SK-N-SH (cell line): ENCODE results near the gene GRM7. TPM values are rescaled to one million over a fixed set of nuclear protein-coding genes. Genes with fewer than 3 reads are reported as not detected.

Source experiments
- CTCF ChIA-PET: fragments of 300-600, 350-600 bp; formaldehyde crosslinking; extraction: SDS; loops from one replicate; lab custom pipeline; 2021; lab: Yijun Ruan, JAX
- POLR2A ChIA-PET: fragments of 350-600 bp; sonication (Branson Sonifier 250); formaldehyde crosslinking; extraction: SDS; loops from one replicate; lab custom pipeline; 2020; ENCODE audit warnings: antibody characterized with exemption, inconsistent platforms; lab: Yijun Ruan, JAX
- DNase-seq: peaks from one replicate; pipeline ENCODE4 v3.0.0; 2012
- H2AFZ ChIP-seq: fragments of 200-600 bp; sonication (generic); 2 replicates; pipeline ENCODE4 v1.8.1; 2016; ENCODE audit warnings: antibody characterized with exemption, mild to moderate bottlenecking, low read depth
- H3F3A ChIP-seq: fragments of 200-600 bp; sonication (generic); replicated peaks from 2 replicates; pipeline ENCODE3; 2016; ENCODE audit warnings: antibody characterized with exemption, mild to moderate bottlenecking; ENCODE audit not compliant: insufficient read depth
- H3K27ac ChIP-seq, 2 experiments: fragments of 200-500 bp in 1 of 2; fragments of 200-600 bp in 1 of 2; sonication (Bioruptor generic) in 1 of 2; sonication (generic), shearing (Covaris generic) in 1 of 2; 2 replicates each; pipeline versions ENCODE4 v1.5.1 to v1.6.1; 2014 to 2016; ENCODE audit warnings: low read depth in 2 of 2, inconsistent platforms in 1 of 2, low read length in 1 of 2, mild to moderate bottlenecking in 1 of 2, mixed read lengths in 1 of 2
- H3K27me3 ChIP-seq: fragments of 200-600 bp; sonication (generic), shearing (Covaris generic); 2 replicates; pipeline ENCODE4 v1.6.1; 2016; ENCODE audit warnings: mixed run types; ENCODE audit not compliant: insufficient read depth
- H3K36me3 ChIP-seq, 2 experiments: fragments of 200-500 bp in 1 of 2; fragments of 200-600 bp in 1 of 2; sonication (Bioruptor generic) in 1 of 2; sonication (generic) in 1 of 2; replicated peaks in 1 of 2; 2 replicates each; pipeline versions ENCODE3 to v1.5.1; 2014 to 2016; ENCODE audit warnings: low read length in 1 of 2, mild to moderate bottlenecking in 1 of 2; ENCODE audit not compliant: insufficient read depth in 2 of 2, control insufficient read depth in 1 of 2
- H3K4me1 ChIP-seq, 2 experiments: fragments of 200-500 bp in 1 of 2; fragments of 200-600 bp in 1 of 2; sonication (Bioruptor generic) in 1 of 2; sonication (generic), shearing (Covaris generic) in 1 of 2; 2 replicates each; pipeline versions ENCODE4 v1.5.1 to v1.6.1; 2014 to 2016; ENCODE audit warnings: low read depth in 1 of 2, low read length in 1 of 2, mixed run types in 1 of 2; ENCODE audit not compliant: insufficient read depth in 2 of 2, control insufficient read depth in 1 of 2
- H3K4me2 ChIP-seq: fragments of 200-600 bp; sonication (generic), shearing (Covaris generic); 2 replicates; pipeline ENCODE4 v1.6.1; 2017; ENCODE audit warnings: mixed run types
- H3K4me3 ChIP-seq, 2 experiments: fragments of 200-500 bp in 1 of 2; fragments of 200-600 bp in 1 of 2; sonication (Bioruptor generic) in 1 of 2; sonication (generic), shearing (Covaris generic) in 1 of 2; 2 replicates each; pipeline versions ENCODE4 v1.5.1 to v1.8.1; 2014 to 2016; ENCODE audit warnings: low read depth in 2 of 2, inconsistent platforms in 1 of 2, low read length in 1 of 2, mild to moderate bottlenecking in 1 of 2, mixed read lengths in 1 of 2, moderate library complexity in 1 of 2
- H3K79me2 ChIP-seq: fragments of 200-600 bp; sonication (generic); 2 replicates; pipeline ENCODE4 v1.8.1; 2017; ENCODE audit warnings: mild to moderate bottlenecking; ENCODE audit not compliant: insufficient read depth
- H3K9ac ChIP-seq: fragments of 200-600 bp; sonication (generic); 2 replicates; pipeline ENCODE4 v1.6.1; 2017; ENCODE audit warnings: mixed run types
- H3K9me2 ChIP-seq: fragments of 200-600 bp; sonication (generic); 2 replicates; pipeline ENCODE4 v1.6.1; 2017; ENCODE audit warnings: mixed run types
- H3K9me3 ChIP-seq: fragments of 200-600 bp; sonication (generic); 2 replicates; pipeline ENCODE4 v1.6.1; 2017; ENCODE audit warnings: mixed run types, mild to moderate bottlenecking, moderate library complexity
- H4K20me1 ChIP-seq: fragments of 200-600 bp; sonication (generic); 2 replicates; pipeline ENCODE4 v1.6.1; 2017; ENCODE audit warnings: mild to moderate bottlenecking, mixed run types; ENCODE audit not compliant: insufficient read depth
- ELF1 ChIP-seq: IDR thresholded peaks from 2 replicates; pipeline ENCODE4 v1.4.0; 2012
- EP300 ChIP-seq, 2 experiments: IDR thresholded peaks; 2 replicates each; pipeline versions ENCODE4 v1.4.0 to v1.6.1; 2012; ENCODE audit warnings: borderline replicate concordance in 1 of 2, low read depth in 1 of 2, low read length in 1 of 2
- EZH2phosphoT487 ChIP-seq: fragments of 200-600 bp; sonication (generic); IDR thresholded peaks from 2 replicates; pipeline ENCODE4 v1.6.1; 2017; ENCODE audit warnings: low read depth, mixed run types, mild to moderate bottlenecking, antibody characterized with exemption, moderate library complexity, borderline replicate concordance
- FOSL2 ChIP-seq: IDR thresholded peaks from 2 replicates; pipeline ENCODE4 v1.4.0; 2012; ENCODE audit warnings: low read depth, mild to moderate bottlenecking, moderate library complexity, borderline replicate concordance
- FOXJ3 ChIP-seq: sonication (generic); formaldehyde crosslinking; IDR thresholded peaks from 2 replicates; pipeline ENCODE4 v1.5.1; 2020; ENCODE audit warnings: mild to moderate bottlenecking, missing genetic modification reagents
- FOXM1 ChIP-seq: IDR thresholded peaks from 2 replicates; pipeline ENCODE4 v1.4.0; 2012; ENCODE audit warnings: low read depth, mild to moderate bottlenecking
- GATA2 ChIP-seq: sonication (generic); formaldehyde crosslinking; IDR thresholded peaks from 2 replicates; pipeline ENCODE4 v1.5.0; 2020; ENCODE audit warnings: mild to moderate bottlenecking, missing genetic modification reagents
- JUND ChIP-seq: IDR thresholded peaks from 2 replicates; pipeline ENCODE4 v1.4.0; 2012
- MEF2A ChIP-seq: IDR thresholded peaks from 2 replicates; pipeline ENCODE4 v1.4.0; 2012; ENCODE audit warnings: low read depth, borderline replicate concordance
- NFIC ChIP-seq: IDR thresholded peaks from 2 replicates; pipeline ENCODE4 v1.4.0; 2012; ENCODE audit warnings: borderline replicate concordance
- NRF1 ChIP-seq: IDR thresholded peaks from 2 replicates; pipeline ENCODE4 v1.6.1; 2012; ENCODE audit warnings: low read depth, mild to moderate bottlenecking, low read length
- RAD21 ChIP-seq: IDR thresholded peaks from 2 replicates; pipeline ENCODE4 v1.6.1; 2012; ENCODE audit warnings: mild to moderate bottlenecking, low read length
- RCOR1 ChIP-seq: fragments of 150-350 bp; IDR thresholded peaks from 2 replicates; pipeline ENCODE4 v1.6.1; 2017; ENCODE audit warnings: antibody characterized with exemption, low read length
- RXRA ChIP-seq: IDR thresholded peaks from 2 replicates; pipeline ENCODE4 v1.4.0; 2012; ENCODE audit warnings: low read depth, mild to moderate bottlenecking, borderline replicate concordance
- SIN3A ChIP-seq: IDR thresholded peaks from 2 replicates; pipeline ENCODE4 v1.6.1; 2012; ENCODE audit warnings: low read depth, mild to moderate bottlenecking, low read length, moderate library complexity, borderline replicate concordance
- SMC3 ChIP-seq: IDR thresholded peaks from 2 replicates; pipeline ENCODE4 v1.6.1; 2012; ENCODE audit warnings: low read depth, low read length, improper control_type of control experiment
- TEAD4 ChIP-seq: IDR thresholded peaks from 2 replicates; pipeline ENCODE4 v1.4.0; 2012; ENCODE audit warnings: mild to moderate bottlenecking, borderline replicate concordance; ENCODE audit not compliant: insufficient read depth
- YY1 ChIP-seq: IDR thresholded peaks from 2 replicates; pipeline ENCODE4 v1.4.0; 2012; ENCODE audit warnings: low read depth, mild to moderate bottlenecking
- WGBS: methylation state at CpG from one replicate; pipeline ENCODE4 v1.1.6; 2017; ENCODE audit warnings: low lambda C conversion rate; 5-methylcytosine and 5-hydroxymethylcytosine counted together
- polyA plus RNA-seq, 3 experiments: library from polyadenylated mRNA; depleted of rRNA; stranded (reverse); fragments of >200 nt; gene quantifications; 2 replicates each; pipeline ENCODE4 v1.2.3, GENCODE V29; 2012
- TF ChIP-seq, protein P1 (sequence below): IDR thresholded peaks from 2 replicates; pipeline ENCODE4 v1.6.1; 2012; ENCODE audit warnings: mild to moderate bottlenecking, low read depth, low read length, moderate library complexity
- TF ChIP-seq, protein P2 (sequence below): fragments of 200-600 bp; sonication (generic); IDR thresholded peaks from 2 replicates; pipeline ENCODE4 v1.6.1; 2017; ENCODE audit warnings: antibody characterized with exemption, mild to moderate bottlenecking, moderate library complexity
- TF ChIP-seq, protein P3 (sequence below): fragments of 150-350 bp; IDR thresholded peaks from 2 replicates; pipeline ENCODE4 v1.6.1; 2016; ENCODE audit warnings: mild to moderate bottlenecking, low read depth, low read length
- TF ChIP-seq, protein P4 (sequence below): IDR thresholded peaks from 2 replicates; pipeline ENCODE4; 2012

Gene GRM7
- polyA plus RNA-seq, 1 of the 3 experiments (the other 2 are of a cell fraction) = 0.03 TPM

DNA sequence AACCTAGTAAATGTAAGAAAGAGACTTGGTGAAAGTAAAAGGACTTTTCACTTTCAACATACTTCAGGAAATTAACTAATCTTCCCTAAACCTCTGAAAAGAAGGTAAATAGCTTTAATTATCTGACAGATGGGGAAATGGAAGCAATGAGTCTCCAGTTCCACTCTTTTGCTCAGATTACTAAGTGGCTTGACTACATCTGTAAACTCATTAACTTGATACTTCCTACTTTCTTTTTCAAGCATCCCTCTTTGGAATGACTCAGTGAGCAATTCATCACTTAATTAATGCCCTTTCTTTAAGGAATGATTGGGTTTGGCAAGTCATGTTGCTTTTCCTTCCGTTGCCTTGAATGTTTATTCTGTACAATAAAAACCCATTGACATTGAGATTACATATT lies 234.2 kb downstream of the GRM7 start:
- 27% methylated on average over 1 of the region's 1 CpG for WGBS
- no peaks in the 10 kb centered on the region for H3K79me2 ChIP-seq
- no peaks in the 10 kb centered on the region for H4K20me1 ChIP-seq
- no peaks in the 10 kb centered on the region for H3K36me3 ChIP-seq
- no peak overlapping the region for H2AFZ ChIP-seq
- no peak overlapping the region for H3K27ac ChIP-seq
- H3K4me2 ChIP-seq = no peak overlapping the region
- DNase-seq = no peak
- no peaks in the 10 kb centered on the region for H3K9me2 ChIP-seq
- no peaks in the 10 kb centered on the region for H3K27me3 ChIP-seq
- ChIA-PET CTCF (no interaction called here), POLR2A (no interaction called here)
- H3K9me3 ChIP-seq = peaks cover 8% of the 10 kb centered on the region; the same call in 1 of the 2 replicates
- H3K4me3 ChIP-seq = no peak overlapping the region
- H3K4me1 ChIP-seq = no peaks in the 10 kb centered on the region
- H3F3A ChIP-seq = no peaks in the 10 kb centered on the region
- no peak for TF ChIP-seq RCOR1
- TF ChIP-seq JUND = no peak
- TF ChIP-seq, protein P1, sequence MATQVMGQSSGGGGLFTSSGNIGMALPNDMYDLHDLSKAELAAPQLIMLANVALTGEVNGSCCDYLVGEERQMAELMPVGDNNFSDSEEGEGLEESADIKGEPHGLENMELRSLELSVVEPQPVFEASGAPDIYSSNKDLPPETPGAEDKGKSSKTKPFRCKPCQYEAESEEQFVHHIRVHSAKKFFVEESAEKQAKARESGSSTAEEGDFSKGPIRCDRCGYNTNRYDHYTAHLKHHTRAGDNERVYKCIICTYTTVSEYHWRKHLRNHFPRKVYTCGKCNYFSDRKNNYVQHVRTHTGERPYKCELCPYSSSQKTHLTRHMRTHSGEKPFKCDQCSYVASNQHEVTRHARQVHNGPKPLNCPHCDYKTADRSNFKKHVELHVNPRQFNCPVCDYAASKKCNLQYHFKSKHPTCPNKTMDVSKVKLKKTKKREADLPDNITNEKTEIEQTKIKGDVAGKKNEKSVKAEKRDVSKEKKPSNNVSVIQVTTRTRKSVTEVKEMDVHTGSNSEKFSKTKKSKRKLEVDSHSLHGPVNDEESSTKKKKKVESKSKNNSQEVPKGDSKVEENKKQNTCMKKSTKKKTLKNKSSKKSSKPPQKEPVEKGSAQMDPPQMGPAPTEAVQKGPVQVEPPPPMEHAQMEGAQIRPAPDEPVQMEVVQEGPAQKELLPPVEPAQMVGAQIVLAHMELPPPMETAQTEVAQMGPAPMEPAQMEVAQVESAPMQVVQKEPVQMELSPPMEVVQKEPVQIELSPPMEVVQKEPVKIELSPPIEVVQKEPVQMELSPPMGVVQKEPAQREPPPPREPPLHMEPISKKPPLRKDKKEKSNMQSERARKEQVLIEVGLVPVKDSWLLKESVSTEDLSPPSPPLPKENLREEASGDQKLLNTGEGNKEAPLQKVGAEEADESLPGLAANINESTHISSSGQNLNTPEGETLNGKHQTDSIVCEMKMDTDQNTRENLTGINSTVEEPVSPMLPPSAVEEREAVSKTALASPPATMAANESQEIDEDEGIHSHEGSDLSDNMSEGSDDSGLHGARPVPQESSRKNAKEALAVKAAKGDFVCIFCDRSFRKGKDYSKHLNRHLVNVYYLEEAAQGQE = no peak
- no peak for TF ChIP-seq RXRA
- TF ChIP-seq EP300 (IDR thresholded peaks at IDR 0.05; ENCODE audit: borderline replicate concordance in 1 of 2, low read depth in 1 of 2, low read length in 1 of 2) = no peak
- TF ChIP-seq YY1 = no peak
- no peak for TF ChIP-seq NFIC
- TF ChIP-seq SMC3 = no peak
- no peak for TF ChIP-seq NRF1
- TF ChIP-seq GATA2 (CRISPR knock-in tag) = no peak
- TF ChIP-seq, protein P2, sequence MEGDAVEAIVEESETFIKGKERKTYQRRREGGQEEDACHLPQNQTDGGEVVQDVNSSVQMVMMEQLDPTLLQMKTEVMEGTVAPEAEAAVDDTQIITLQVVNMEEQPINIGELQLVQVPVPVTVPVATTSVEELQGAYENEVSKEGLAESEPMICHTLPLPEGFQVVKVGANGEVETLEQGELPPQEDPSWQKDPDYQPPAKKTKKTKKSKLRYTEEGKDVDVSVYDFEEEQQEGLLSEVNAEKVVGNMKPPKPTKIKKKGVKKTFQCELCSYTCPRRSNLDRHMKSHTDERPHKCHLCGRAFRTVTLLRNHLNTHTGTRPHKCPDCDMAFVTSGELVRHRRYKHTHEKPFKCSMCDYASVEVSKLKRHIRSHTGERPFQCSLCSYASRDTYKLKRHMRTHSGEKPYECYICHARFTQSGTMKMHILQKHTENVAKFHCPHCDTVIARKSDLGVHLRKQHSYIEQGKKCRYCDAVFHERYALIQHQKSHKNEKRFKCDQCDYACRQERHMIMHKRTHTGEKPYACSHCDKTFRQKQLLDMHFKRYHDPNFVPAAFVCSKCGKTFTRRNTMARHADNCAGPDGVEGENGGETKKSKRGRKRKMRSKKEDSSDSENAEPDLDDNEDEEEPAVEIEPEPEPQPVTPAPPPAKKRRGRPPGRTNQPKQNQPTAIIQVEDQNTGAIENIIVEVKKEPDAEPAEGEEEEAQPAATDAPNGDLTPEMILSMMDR = no peak
- no peak for TF ChIP-seq EZH2phosphoT487
- TF ChIP-seq FOXM1 = no peak
- no peak overlapping the region for H3K9ac ChIP-seq

DNA sequence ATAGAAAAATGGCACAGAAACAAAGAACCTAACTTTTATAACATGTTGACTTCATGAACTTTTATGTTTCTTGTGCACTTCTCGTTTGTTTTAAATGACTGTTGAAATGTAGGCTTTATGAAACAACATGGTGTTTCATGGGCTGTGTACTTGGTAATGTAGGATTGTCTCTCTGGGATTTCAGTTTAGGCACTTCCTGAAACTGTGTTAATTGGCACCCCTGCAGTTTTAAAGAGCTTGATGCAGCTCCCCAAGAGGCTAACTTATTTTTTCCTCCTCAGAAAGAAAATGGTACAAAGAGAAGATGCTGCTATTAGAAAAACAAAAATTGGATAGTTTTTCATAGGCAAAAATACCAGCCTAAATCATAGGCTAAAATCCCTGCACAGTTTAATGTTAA lies 239.2 kb downstream of the GRM7 start:
- Histone ChIP-seq H3K4me2 (no peak overlapping the region), H3K4me3 (no peak overlapping the region), H3K9me3 (peaks cover 20% of the 10 kb centered on the region), H3K27ac (no peak overlapping the region), H2AFZ (no peak overlapping the region), H3K4me1 (no peaks in the 10 kb centered on the region), H3K9ac (no peak overlapping the region), H3K36me3 (no peaks in the 10 kb centered on the region), H3K79me2 (no peaks in the 10 kb centered on the region), H3K27me3 (no peaks in the 10 kb centered on the region), H4K20me1 (no peaks in the 10 kb centered on the region), H3F3A (no peaks in the 10 kb centered on the region), H3K9me2 (no peaks in the 10 kb centered on the region)
- POLR2A ChIA-PET = no interaction called here
- CTCF ChIA-PET = no interaction called here
- DNase-seq = no peak
- WGBS = 19% methylated on average over 1 of the region's 1 CpG
- TF ChIP-seq RAD21 = no peak
- no peak for TF ChIP-seq MEF2A
- TF ChIP-seq SIN3A = no peak
- no peak for TF ChIP-seq RXRA
- TF ChIP-seq, protein P3, sequence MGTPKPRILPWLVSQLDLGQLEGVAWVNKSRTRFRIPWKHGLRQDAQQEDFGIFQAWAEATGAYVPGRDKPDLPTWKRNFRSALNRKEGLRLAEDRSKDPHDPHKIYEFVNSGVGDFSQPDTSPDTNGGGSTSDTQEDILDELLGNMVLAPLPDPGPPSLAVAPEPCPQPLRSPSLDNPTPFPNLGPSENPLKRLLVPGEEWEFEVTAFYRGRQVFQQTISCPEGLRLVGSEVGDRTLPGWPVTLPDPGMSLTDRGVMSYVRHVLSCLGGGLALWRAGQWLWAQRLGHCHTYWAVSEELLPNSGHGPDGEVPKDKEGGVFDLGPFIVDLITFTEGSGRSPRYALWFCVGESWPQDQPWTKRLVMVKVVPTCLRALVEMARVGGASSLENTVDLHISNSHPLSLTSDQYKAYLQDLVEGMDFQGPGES = no peak
- no peak for TF ChIP-seq FOSL2
- TF ChIP-seq GATA2 (CRISPR knock-in tag) = no peak
- TF ChIP-seq EZH2phosphoT487 = no peak
- no peak for TF ChIP-seq FOXJ3 (CRISPR knock-in tag)
- TF ChIP-seq, protein P4, sequence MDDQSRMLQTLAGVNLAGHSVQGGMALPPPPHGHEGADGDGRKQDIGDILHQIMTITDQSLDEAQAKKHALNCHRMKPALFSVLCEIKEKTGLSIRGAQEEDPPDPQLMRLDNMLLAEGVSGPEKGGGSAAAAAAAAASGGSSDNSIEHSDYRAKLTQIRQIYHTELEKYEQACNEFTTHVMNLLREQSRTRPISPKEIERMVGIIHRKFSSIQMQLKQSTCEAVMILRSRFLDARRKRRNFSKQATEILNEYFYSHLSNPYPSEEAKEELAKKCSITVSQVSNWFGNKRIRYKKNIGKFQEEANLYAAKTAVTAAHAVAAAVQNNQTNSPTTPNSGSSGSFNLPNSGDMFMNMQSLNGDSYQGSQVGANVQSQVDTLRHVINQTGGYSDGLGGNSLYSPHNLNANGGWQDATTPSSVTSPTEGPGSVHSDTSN = no peak
- TF ChIP-seq NFIC = no peak
- no peak for TF ChIP-seq RCOR1
- TF ChIP-seq ELF1 = no peak
- no peak for TF ChIP-seq TEAD4
